Measurements from ENCODE around the gene FBXO28.
"Not testable (repeated sequence)": the region's sequence is repeated elsewhere in the genome, so short reads cannot be mapped to it uniquely, and the experiment has no call there.

FBXO28 gene

DNA sequence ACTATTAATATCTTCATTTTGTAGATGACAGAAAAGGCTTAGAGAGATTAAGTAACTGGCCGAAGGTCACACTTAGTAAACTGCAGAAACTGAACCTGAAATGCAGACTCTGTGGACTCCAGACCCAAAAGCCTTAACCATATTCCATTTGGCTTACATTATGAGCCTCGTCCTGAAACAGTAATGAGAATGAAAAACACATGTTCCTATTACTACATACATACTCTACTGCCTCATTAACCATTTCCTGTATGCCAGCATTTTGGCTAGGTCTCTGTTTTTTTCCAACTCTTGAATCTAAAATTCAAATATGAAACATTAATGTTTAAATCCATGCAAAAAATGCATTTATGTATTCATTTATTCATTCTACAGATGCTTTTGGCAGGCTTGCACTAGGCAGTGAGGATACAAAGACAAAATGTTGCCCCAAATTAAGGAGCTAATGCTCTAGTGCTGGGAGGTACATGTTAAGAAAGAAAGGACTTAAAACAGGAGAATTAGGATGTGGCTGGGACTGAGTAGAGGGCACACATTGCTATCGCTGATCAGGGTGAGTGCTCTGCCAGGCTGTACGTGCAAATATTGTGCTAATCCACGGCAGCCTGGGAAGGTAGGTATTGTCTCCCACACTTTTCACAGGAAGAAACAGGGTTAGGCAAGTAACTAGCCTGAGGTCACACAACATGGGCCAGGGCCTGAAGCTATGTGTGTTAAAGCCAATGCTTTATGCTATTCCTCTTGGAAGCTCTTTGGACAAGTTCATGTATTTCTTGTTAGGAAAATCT, 83.1 kb downstream of the FBXO28 start:
- no peak for TF ChIP-seq CTCF (IDR thresholded peaks at IDR 0.05; ENCODE audit: low read depth, low read length)
- H3K4me3 ChIP-seq (ENCODE audit: low read depth, low read length) = no peak overlapping the region

- TF ChIP-seq CTCF (IDR thresholded peaks at IDR 0.05; ENCODE audit: low read depth, low read length) = no peak
- H3K4me3 ChIP-seq (ENCODE audit: low read depth, low read length) = no peak overlapping the region
Observed at GRCh38 chr1:224198572-224198971, 84.7 kb downstream of the FBXO28 start.

GRCh38 chr1:224199679-224200078, 85.8 kb downstream of the FBXO28 start:
- no peak overlapping the region for H3K4me3 ChIP-seq (ENCODE audit: low read depth, low read length)
- TF ChIP-seq CTCF (IDR thresholded peaks at IDR 0.05; ENCODE audit: low read depth, low read length) = no peak

DNA sequence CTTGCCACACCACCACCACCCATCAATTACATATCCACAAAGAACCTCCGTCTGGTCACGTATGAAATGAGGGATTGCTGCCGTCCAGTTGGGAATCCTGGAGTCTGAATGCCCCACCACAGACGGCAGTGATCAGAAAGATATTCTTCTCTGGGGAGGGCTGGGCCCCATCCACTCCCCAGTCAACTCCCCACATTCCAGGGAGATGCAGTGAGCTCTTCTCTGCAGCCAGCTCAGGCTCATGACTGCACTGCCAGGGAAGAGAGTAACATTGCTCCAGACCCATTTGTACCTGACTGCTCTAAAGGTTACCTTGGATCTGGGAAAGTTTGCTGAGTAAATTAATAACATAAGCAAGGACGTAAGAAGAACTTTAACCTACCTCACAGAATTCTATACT, 87.5 kb downstream of the FBXO28 start:
- no peak overlapping the region for H3K4me3 ChIP-seq (ENCODE audit: low read depth, low read length)
- no peak for TF ChIP-seq CTCF (IDR thresholded peaks at IDR 0.05; ENCODE audit: low read depth, low read length)

GRCh38 chr1:224201853-224202252, 87.9 kb downstream of the FBXO28 start:
- H3K4me3 ChIP-seq (ENCODE audit: low read depth, low read length) = no peak overlapping the region
- no peak for TF ChIP-seq CTCF (IDR thresholded peaks at IDR 0.05; ENCODE audit: low read depth, low read length)

DNA sequence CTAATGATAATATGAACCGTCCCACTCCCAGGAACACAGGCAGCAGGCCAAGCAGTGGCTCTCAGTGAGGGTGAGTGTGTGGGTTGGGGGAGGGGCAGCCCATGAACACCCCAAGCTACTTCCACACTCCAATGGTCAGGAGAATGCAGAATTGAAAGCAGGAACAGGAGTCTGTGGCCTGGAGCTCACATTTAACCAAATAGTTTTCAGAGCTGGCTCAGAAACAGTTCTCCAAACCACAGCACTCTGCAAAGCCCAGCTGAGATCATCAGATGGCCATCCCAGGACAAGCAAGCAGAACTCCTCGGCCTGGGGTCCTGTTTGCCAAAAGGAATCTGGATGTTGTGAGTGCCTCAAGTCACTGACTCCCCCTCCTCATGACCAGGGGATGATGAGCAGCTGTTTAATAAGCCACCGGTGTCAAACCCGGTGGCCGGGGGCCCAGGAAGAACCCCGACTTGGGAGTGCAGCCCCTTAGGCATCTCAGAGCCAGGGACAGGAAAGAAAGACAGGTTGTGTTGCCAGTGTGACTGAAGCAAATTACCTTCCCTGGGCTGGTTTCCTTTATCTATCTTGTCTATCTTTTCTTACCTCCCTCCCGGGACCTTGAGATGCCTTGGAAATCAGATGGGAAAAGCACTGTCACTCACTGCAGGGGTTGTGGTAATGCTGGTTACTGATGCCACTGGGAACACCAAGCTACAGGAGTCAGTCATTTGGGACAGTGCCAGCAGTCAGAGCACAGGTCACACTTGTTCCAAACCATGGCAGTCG, 89.5 kb downstream of the FBXO28 start:
- no peak for TF ChIP-seq CTCF (IDR thresholded peaks at IDR 0.05; ENCODE audit: low read depth, low read length)

GRCh38 chr1:224205438-224205840, 91.5 kb downstream of the FBXO28 start:
- peak overlapping the region; percentile 17; the same call in 1 of the 2 replicates for H3K4me3 ChIP-seq (ENCODE audit: low read depth, low read length)
- TF ChIP-seq CTCF (IDR thresholded peaks at IDR 0.05; ENCODE audit: low read depth, low read length) = no peak

More for the DNA sequence above, 89.5 kb downstream of the FBXO28 start:
- no peak overlapping the region for H3K4me3 ChIP-seq (ENCODE audit: low read depth, low read length)

DNA sequence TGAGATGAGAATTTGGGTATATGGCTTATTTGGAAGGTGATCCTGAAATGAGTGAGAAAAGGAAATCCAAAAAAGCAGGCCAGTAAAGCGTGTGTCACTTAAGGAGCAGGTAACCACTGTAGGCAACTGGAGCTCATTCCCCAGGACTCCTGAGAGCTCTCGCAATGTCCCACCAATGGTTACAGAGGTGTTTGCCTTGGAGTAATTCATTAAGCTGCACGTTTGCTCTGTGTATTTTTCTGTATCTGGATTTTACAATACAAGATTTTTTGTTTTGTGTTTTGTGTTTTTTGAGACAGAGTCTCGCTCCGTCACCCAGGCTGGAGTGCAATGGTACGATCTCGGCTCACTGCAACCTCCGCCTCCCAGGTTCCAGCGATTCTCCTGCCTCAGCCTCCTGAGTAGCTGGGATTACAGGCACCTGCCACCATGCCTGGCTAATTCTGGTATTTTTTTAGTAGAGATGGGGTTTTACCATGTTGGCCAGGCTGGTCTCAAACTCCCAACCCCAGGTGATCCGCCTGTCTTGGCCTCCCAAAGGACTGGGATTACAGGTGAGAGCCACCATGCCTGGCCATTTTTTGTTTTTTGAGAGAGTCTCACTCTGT, 92.1 kb downstream of the FBXO28 start:
- H3K4me3 ChIP-seq (ENCODE audit: low read depth, low read length) = not testable (repeated sequence)
